Fibroblast of skin of right biceps (primary cell): ENCODE measurements around the gene RNU5B-1.
"Not testable (repeated sequence)": the region's sequence is repeated elsewhere in the genome, so short reads cannot be mapped to it uniquely, and the experiment has no call there.

ENCODE experiments used
- DNase-seq: peaks from one replicate; pipeline ENCODE4 v3.0.0-alpha.2; 2013

The RNU5B-1 gene

DNA sequence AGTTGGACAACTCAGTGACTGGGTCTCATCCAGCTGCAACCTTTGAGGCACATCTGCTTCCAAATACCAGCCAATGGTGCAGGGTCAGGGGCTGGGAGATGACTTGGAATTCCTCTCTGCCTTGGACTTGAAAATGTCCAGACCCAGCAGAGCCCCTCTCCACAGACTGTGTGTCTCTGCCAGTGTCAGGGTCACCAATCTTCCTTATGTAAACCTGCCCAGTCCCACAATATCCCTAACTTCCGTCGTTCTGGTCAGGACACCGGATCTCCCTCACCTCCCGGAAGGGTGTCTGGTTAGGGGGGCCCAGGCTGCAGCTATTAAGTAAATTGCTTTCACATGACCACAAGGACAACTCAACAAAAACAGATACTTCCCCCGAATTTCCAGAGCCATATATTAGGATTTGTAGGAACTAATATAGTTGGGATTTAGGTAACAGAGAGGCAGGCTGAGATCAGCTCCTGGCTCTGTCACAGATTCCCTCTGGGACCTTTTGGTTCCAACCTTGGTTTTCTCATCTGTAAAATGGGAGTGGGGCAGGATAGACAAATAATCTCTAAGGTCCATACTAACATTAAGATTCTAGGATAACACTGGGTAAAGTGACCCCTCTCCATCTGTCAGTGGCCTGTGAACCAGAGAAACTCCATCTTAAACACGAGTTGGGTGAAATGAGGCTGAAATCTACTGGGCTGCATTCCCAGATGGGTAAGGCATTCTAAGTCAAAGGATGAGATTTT is 42.5 kb downstream of the RNU5B-1 start:
- DNase-seq: no peak

DNA sequence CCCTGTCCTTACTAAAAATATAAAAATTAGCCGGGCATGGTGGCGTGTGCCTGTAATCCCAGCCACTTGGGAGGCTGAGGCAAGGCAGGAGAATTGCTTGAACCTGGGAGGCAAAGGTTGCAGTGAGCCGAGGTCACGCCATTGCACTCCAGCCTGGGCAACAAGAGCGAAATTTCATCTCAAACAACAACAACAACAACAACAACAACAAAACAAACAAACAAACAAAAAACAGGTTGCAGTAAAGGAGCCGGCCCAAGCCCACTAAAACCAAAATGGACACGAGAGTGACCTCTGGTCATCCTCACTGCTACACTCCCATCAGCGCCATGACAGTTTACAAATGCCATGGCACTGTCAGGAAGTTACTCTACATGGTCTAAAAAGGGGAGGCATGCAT is 43.3 kb downstream of the RNU5B-1 start:
- DNase-seq: not testable (repeated sequence)

GRCh38 chr15:65349338-65349737 is 44.9 kb downstream of the RNU5B-1 start:
- DNase-seq: no peak

DNA sequence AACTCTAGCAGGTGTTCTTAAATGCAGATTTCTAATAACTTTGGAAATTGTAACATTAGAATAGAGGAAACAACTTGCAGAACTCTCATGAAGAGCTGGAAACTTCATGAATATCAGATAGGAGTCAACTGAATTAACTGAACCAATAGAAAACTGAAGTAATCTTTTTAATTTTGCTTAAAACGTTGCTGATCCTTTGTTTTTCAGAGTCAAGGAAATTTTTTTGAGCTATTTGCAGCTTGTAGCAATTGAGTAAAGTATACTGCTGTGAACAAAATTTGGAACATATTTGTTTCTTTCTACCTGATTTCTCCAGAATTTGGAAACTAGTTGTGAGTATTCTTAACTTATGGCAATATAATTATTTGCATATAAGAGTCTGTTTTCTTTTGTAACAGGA is 47.5 kb downstream of the RNU5B-1 start:
- DNase-seq: not testable (repeated sequence)
